HEK293T (cell line): ENCODE data around the gene PAGR1.
A peak's percentile ranks its signal among the peaks of the same experiment; 100 is the strongest.

Source experiments
- CTCF ChIA-PET: fragments of 350-600 bp; formaldehyde crosslinking; extraction: SDS; loops from one replicate; lab custom pipeline; 2021; ENCODE audit warnings: antibody characterized with exemption, inconsistent platforms; lab: Yijun Ruan, JAX
- POLR2A ChIA-PET: fragments of 350-600 bp; formaldehyde crosslinking; extraction: SDS; loops from one replicate; lab custom pipeline; 2020; ENCODE audit warnings: antibody characterized with exemption, inconsistent platforms; lab: Yijun Ruan, JAX
- DNase-seq: peaks from one replicate; pipeline ENCODE4 v3.0.0; 2012; ENCODE audit warnings: mixed read lengths; ENCODE audit errors: extremely low spot score
- ARNT ChIP-seq: fragments of 450-650 bp; IDR thresholded peaks from 2 replicates; pipeline ENCODE4 v1.6.1; 2017; ENCODE audit warnings: mild to moderate bottlenecking
- BHLHE40 ChIP-seq: fragments of 450-650 bp; IDR thresholded peaks from 2 replicates; pipeline ENCODE4 v1.6.1; 2016; ENCODE audit warnings: mild to moderate bottlenecking, moderate library complexity, borderline replicate concordance
- CTBP1 ChIP-seq: fragments of 450-650 bp; IDR thresholded peaks from 2 replicates; pipeline ENCODE4 v1.6.1; 2016; ENCODE audit warnings: borderline replicate concordance
- ELF4 ChIP-seq: fragments of 450-650 bp; IDR thresholded peaks from 2 replicates; pipeline ENCODE4 v1.6.1; 2017; ENCODE audit warnings: antibody characterized with exemption
- FOXA1 ChIP-seq: fragments of 450-650 bp; IDR thresholded peaks from 2 replicates; pipeline ENCODE4 v1.6.1; 2016; ENCODE audit warnings: mild to moderate bottlenecking
- FOXK2 ChIP-seq: fragments of 450-650 bp; IDR thresholded peaks from 2 replicates; pipeline ENCODE4 v1.6.1; 2016; ENCODE audit warnings: mild to moderate bottlenecking
- FOXM1 ChIP-seq: fragments of 450-650 bp; IDR thresholded peaks from 2 replicates; pipeline ENCODE4 v1.6.1; 2017; ENCODE audit warnings: mild to moderate bottlenecking, borderline replicate concordance
- HDGF ChIP-seq: fragments of 450-650 bp; IDR thresholded peaks from 2 replicates; pipeline ENCODE4 v1.6.1; 2017; ENCODE audit warnings: antibody characterized with exemption, borderline replicate concordance
- L3MBTL2 ChIP-seq: fragments of 450-650 bp; conservative IDR thresholded peaks from 2 replicates; pipeline ENCODE4 v1.6.1; 2016; ENCODE audit warnings: mild to moderate bottlenecking
- LEF1 ChIP-seq: fragments of 450-650 bp; IDR thresholded peaks from 2 replicates; pipeline ENCODE4 v1.6.1; 2017; ENCODE audit warnings: mild to moderate bottlenecking, borderline replicate concordance
- NFRKB ChIP-seq: fragments of 450-650 bp; IDR thresholded peaks from 2 replicates; pipeline ENCODE4 v1.6.1; 2016; ENCODE audit warnings: mild to moderate bottlenecking, moderate library complexity
- SP1 ChIP-seq: fragments of 450-650 bp; IDR thresholded peaks from 2 replicates; pipeline ENCODE4 v1.6.1; 2017
- SUZ12 ChIP-seq: fragments of 450-650 bp; IDR thresholded peaks from 2 replicates; pipeline ENCODE4 v1.6.1; 2016; ENCODE audit warnings: mild to moderate bottlenecking
- TARDBP ChIP-seq: fragments of 450-650 bp; IDR thresholded peaks from 2 replicates; pipeline ENCODE4 v1.6.1; 2016
- ZNF384 ChIP-seq: fragments of 450-650 bp; IDR thresholded peaks from 2 replicates; pipeline ENCODE4 v1.6.1; 2016
- TF ChIP-seq, protein P1 (sequence below): fragments of 450-650 bp; IDR thresholded peaks from 2 replicates; pipeline ENCODE4 v1.6.1; 2016

Gene PAGR1

DNA sequence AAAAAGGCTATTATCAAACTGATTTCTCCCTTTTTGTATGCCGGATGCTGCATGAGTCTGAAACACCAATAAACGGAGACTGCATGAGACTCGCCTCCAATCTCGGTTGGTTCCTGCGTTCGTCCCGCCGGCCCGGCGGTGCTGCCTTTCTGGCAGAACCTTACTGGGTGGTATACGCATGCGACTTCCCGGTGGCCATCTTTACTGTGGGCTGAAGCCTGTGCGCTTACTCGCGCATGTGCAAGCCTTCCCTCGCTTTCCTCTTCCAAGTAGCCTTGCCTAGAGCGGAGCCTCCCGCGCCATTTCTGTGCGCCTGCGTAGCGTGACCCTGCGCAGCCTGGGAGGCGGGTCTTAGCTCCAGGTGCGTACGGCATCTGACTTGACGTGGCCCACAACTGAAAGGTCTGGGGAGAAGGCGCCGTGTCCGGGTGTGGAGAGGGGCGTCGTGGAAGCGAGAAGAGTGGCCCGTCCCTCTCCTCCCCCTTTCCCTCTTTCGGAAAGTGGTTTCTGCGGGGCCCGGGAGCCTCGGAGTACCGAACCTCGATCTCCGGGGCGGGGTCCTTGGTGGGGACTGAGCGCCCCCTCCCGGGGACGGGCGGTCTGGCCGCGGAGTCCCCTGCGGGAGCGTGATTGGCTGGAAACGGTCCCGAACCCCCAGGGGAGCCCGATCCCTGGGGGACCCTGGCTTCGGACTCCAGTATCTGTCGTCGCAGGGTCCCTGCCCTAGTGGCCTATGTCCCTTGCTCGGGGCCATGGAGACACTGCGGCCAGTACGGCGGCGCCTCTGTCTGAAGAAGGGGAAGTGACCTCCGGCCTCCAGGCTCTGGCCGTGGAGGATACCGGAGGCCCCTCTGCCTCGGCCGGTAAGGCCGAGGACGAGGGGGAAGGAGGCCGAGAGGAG, at the start of gene PAGR1:
PAGR1 (plus strand) TSS at position 360 of the 901 bp plus-strand sequence; CDS start at position 734, 374 bp downstream.
- POLR2A ChIA-PET = interaction anchor here (0.6 to 10.8 kb wide), 32 partner anchors 9 to 1226 kb away, joined by 3 to 176 read pairs (median 4); partner anchors contain the start of genes ASPHD1, C16orf92, HSD3B7 and KCTD13
- peak; percentile 99 for DNase-seq
- CTCF ChIA-PET = interaction anchor here (0.6 to 6.1 kb wide), 19 partner anchors 9 to 1200 kb away, joined by 3 to 52 read pairs (median 4); partner anchors contain the start of gene MAZ
- TF ChIP-seq HDGF (no peak), FOXA1 (no peak)

GRCh38 chr16:29766571-29766970, 49.4 kb upstream of the PAGR1 start:
- CTCF ChIA-PET = no interaction called here

DNA sequence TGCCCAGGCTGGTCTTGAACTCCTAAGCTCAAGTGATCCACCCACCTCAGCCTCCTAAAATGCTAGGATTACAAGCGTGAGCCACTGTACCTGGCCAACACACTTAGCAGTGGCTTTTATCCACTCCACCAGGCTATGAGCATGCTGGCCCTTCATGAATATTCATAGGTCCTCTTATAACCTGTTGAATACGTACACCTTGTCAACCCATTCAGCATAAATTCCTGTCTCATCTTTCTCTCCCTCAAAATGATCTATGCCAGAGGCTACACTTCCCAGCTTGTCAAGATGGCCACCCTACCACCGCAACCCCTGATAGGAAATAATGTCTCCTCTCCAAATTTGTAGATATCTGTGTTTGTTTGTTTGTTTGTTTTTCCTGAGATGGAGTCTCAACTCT, 48.9 kb upstream of the PAGR1 start:
- DNase-seq = no peak
- ChIA-PET CTCF (interaction anchor here (0.7 kb wide), 1 partner anchor 868 kb away, joined by 3 read pairs; no protein-coding TSS in a partner anchor), POLR2A (interaction anchor here (0.8 to 1.2 kb wide), 3 partner anchors 9 to 23 kb away, joined by 3 to 5 read pairs (median 4); partner anchors contain the start of gene KIF22)
- TF ChIP-seq FOXM1 (no peak), TARDBP (no peak), LEF1 (no peak), FOXK2 (no peak), SP1 (no peak)

More at GRCh38 chr16:29766571-29766970, 49.4 kb upstream of the PAGR1 start:
- TF ChIP-seq NFRKB (no peak), BHLHE40 (no peak), HDGF (no peak), SUZ12 (no peak), FOXA1 (no peak), L3MBTL2 (no peak), TARDBP (no peak), CTBP1 (no peak)
- TF ChIP-seq, protein P1, sequence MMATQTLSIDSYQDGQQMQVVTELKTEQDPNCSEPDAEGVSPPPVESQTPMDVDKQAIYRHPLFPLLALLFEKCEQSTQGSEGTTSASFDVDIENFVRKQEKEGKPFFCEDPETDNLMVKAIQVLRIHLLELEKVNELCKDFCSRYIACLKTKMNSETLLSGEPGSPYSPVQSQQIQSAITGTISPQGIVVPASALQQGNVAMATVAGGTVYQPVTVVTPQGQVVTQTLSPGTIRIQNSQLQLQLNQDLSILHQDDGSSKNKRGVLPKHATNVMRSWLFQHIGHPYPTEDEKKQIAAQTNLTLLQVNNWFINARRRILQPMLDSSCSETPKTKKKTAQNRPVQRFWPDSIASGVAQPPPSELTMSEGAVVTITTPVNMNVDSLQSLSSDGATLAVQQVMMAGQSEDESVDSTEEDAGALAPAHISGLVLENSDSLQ = no peak
- POLR2A ChIA-PET = interaction anchor here (1.2 kb wide), 1 partner anchor 23 kb away, joined by 4 read pairs; the partner anchor contains the start of gene KIF22
- no peak for DNase-seq

DNA sequence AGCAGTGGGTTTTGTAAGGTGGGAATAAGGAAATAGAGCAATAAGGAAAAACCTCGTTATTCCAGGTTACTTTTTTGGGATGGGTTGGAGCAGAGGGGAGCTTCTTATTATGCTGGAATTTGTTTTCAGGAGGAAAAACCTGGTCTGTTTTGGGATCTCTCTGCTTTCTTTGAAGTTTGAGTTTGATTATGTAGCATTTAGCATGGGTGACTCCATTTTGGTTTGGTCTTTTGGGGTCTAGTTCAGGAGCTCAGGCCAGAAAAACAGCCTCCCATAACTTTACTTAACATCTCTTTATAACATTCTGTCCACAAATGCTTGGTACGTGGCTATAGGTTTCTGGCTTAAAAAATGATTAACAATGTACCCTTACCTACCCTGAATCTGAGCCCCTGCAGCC, 46.4 kb upstream of the PAGR1 start:
- DNase-seq = no peak
- CTCF ChIA-PET = no interaction called here
- POLR2A ChIA-PET = interaction anchor here (1.1 kb wide), 1 partner anchor 37 kb away, joined by 3 read pairs; the partner anchor contains the start of gene MAZ
- TF ChIP-seq L3MBTL2 = no peak
- no peak for TF ChIP-seq FOXM1
- TF ChIP-seq, protein P1 = no peak
- TF ChIP-seq LEF1 = no peak
- no peak for TF ChIP-seq BHLHE40
- no peak for TF ChIP-seq FOXA1

GRCh38 chr16:29770250-29770929, 45.6 kb upstream of the PAGR1 start:
- CTCF ChIA-PET = interaction anchor here (0.6 to 0.8 kb wide), 2 partner anchors 40 to 70 kb away, joined by 3 to 4 read pairs; no protein-coding TSS in a partner anchor
- POLR2A ChIA-PET = interaction anchor here (1.0 to 1.1 kb wide), 2 partner anchors 36 to 45 kb away, joined by 3 read pairs; partner anchors contain the start of genes MAZ and PAGR1

More at GRCh38 chr16:29770250-29770929, 45.6 kb upstream of the PAGR1 start:
- TF ChIP-seq BHLHE40 (no peak), ZNF384 (no peak), FOXA1 (no peak), ELF4 (no peak), TARDBP (no peak), SUZ12 (no peak), SP1 (no peak), CTBP1 (no peak), HDGF (no peak), L3MBTL2 (no peak), FOXM1 (no peak), NFRKB (no peak), ARNT (no peak), LEF1 (no peak), FOXK2 (no peak)
- TF ChIP-seq, protein P1 = no peak
- DNase-seq = no peak
